Measurements from ENCODE around the gene FOXC2. TPM values are rescaled to one million over a fixed set of nuclear protein-coding genes. Genes with fewer than 3 reads are reported as not detected.

Gene FOXC2
- not detected in 2 replicates for total RNA-seq (2013; cell fraction: nucleolus; rRNA removed)
- total RNA-seq (2014; rRNA removed) (not detected in 2 replicates), total RNA-seq (2014; rRNA removed; fragmentation: Illumina TruSeq; extraction: Trizol) (not detected in 2 replicates), total RNA-seq (2021) (not detected in 2 replicates), polyA plus RNA-seq (2011; rRNA removed) (not detected in 2 replicates), polyA plus RNA-seq (2014; fragmentation: Illumina TruSeq; extraction: Trizol) (not detected in 2 replicates), polyA plus RNA-seq (2014; fragmentation: Nextera tagmentation; extraction: Ambion mirVana) (not detected), polyA plus RNA-seq (2014; rRNA removed) (0.03 TPM in 1 of 2 replicates, not detected in the other), polyA plus RNA-seq (2016; fragmentation: Nextera tagmentation; extraction: Ambion mirVana) (not detected), polyA minus RNA-seq (2011; rRNA and poly(A)+ RNA removed) (not detected in 2 replicates), Bru-seq, nascent RNA (not detected), BruChase-seq, experiment 1, labeled RNA remaining after a 6-hour chase (percentile 20 among the genes with signal in this experiment), BruChase-seq, experiment 2, labeled RNA remaining after a 2-hour chase (percentile 29 among the genes with signal in this experiment)
- polyA plus RNA-seq (2011; ENCODE audit: low read depth) = not detected
- polyA plus RNA-seq (2011; cell fraction: cytosol; rRNA removed) = 0.01 TPM in 1 of 2 replicates, not detected in the other
- polyA plus RNA-seq (2011; cell fraction: nucleus; rRNA removed) = not detected in 2 replicates
- polyA plus RNA-seq (2012) = 0.04 TPM in 1 of 2 replicates, not detected in the other
- polyA minus RNA-seq (2011; cell fraction: cytosol; rRNA and poly(A)+ RNA removed) = not detected in 2 replicates
- not detected in 2 replicates for polyA minus RNA-seq (2011; cell fraction: nucleus; rRNA and poly(A)+ RNA removed)
- long read RNA-seq, experiment 1 = 0 reads
- long read RNA-seq, experiment 2 = 0 reads

DNA sequence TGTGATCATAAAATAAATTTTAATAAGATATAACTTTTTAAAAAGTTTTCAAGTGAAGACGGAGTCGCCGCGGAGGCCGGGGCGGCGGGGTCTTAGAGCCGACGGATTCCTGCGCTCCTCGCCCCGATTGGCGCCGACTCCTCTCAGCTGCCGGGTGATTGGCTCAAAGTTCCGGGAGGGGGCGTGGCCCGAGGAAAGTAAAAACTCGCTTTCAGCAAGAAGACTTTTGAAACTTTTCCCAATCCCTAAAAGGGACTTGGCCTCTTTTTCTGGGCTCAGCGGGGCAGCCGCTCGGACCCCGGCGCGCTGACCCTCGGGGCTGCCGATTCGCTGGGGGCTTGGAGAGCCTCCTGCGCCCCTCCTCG is at the start of gene FOXC2:
TSS of gene FOXC2 (plus strand) at position 229 of the 365 bp plus-strand sequence. CDS start 507 bp downstream, outside the sequence.
- CTCF ChIA-PET = interaction anchor here (4.1 kb wide), 1 partner anchor 495 kb away, joined by 89 read pairs; no protein-coding TSS in a partner anchor

DNA sequence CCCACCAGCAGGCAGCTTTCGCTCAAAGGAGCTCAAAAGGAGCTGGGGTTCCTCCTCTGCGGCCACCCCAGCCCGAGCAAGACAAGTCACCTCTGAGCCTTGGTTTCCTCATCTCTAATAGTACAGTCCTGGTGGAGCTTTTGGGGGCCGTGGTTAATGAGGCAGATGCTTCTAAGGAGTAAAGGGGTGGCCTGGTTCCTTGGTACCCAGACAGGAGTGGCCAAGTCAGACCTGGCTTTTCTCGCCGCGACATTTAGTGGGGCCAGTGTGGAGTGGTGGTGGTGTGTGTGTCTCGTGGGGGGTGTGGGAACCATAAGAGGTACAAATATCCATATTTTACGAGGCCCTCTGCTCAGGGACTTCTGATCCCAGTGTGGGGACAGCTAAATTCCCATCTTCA is 49.6 kb upstream of the FOXC2 start:
- H3K36me3 ChIP-seq (ENCODE audit: control insufficient read depth in 2 of 2, insufficient read depth in 2 of 2, low read length in 1 of 2) = no peaks in the 10 kb centered on the region
- TF ChIP-seq ZNF24 (IDR thresholded peaks at IDR 0.05) = no peak
- TF ChIP-seq ASH2L (IDR thresholded peaks at IDR 0.05; ENCODE audit: borderline replicate concordance, low read depth) = no peak
- no peak for TF ChIP-seq IKZF1 (conservative IDR thresholded peaks at IDR 0.05)
- no peak for TF ChIP-seq CEBPB (IDR thresholded peaks at IDR 0.05; ENCODE audit: borderline replicate concordance in 1 of 2, low read depth in 2 of 2, low read length in 2 of 2)
- TF ChIP-seq RUNX3 (IDR thresholded peaks at IDR 0.05; ENCODE audit: low read length) = no peak
- no peak for TF ChIP-seq RCOR1 (conservative IDR thresholded peaks at IDR 0.05; ENCODE audit: low read depth, low read length)
- TF ChIP-seq ZSCAN29 (IDR thresholded peaks at IDR 0.05) = no peak
- no peak for TF ChIP-seq YBX1 (IDR thresholded peaks at IDR 0.05)
- in situ Hi-C loops (cut with MboI) (loop anchor here (5.0 to 10.0 kb wide), 2 partner anchors 445 to 472 kb away; no protein-coding TSS in a partner anchor), intact Hi-C loops (cut with micrococcal nuclease; ENCODE audit: unreplicated experiment) (loop anchor here (1.0 to 10.0 kb wide), 2 partner anchors 472 to 696 kb away; no protein-coding TSS in a partner anchor)
- ChIA-PET SMC1A (ENCODE audit: uncharacterized antibody, unreplicated experiment) (interaction anchor here (0.8 to 1.8 kb wide), 3 partner anchors 175 to 530 kb away, joined by 3 to 6 read pairs (median 3); no protein-coding TSS in a partner anchor), POLR2A (no interaction called here), RAD21 (ENCODE audit: unreplicated experiment) (interaction anchor here (0.6 to 1.7 kb wide), 5 partner anchors 441 to 1382 kb away, joined by 3 to 10 read pairs (median 3); no protein-coding TSS in a partner anchor), CTCF (interaction anchor here (0.6 to 5.7 kb wide), 16 partner anchors 11 to 698 kb away, joined by 3 to 37 read pairs (median 5); no protein-coding TSS in a partner anchor)
- no peak overlapping the region for H3K27ac ChIP-seq (ENCODE audit: control insufficient read depth, insufficient read depth)
- H3K9ac ChIP-seq (ENCODE audit: control insufficient read depth, insufficient read depth, low read length) = no peak overlapping the region
- FAIRE-seq = no peak
- ATAC-seq = no peak
- WGBS (ENCODE audit: insufficient coverage, insufficient replicate concordance, low lambda C conversion rate, missing lambda C conversion rate) = 46% methylated on average over 9 of the region's 9 CpGs
- no peaks in the 10 kb centered on the region for H4K20me1 ChIP-seq (ENCODE audit: control insufficient read depth, insufficient read depth)
- no TSS peak for BruUV-seq (replicated peaks)
- no peak for DNase-seq (ENCODE audit: low read depth, low spot score)
- H3K4me3 ChIP-seq = no peak overlapping the region
- no peaks in the 10 kb centered on the region for H3K79me2 ChIP-seq (ENCODE audit: control insufficient read depth, insufficient read depth, low read length)
- H3K9me3 ChIP-seq (replicated peaks; ENCODE audit: control insufficient read depth, insufficient read depth, low read length) = no peaks in the 10 kb centered on the region
- peaks cover 8 to 9% of the 10 kb centered on the region in 2 experiments for H3K27me3 ChIP-seq (replicated peaks in 1 of 2; ENCODE audit: control insufficient read depth in 2 of 2, insufficient read depth in 2 of 2, low read length in 1 of 2)
- no peaks in the 10 kb centered on the region for H3K4me1 ChIP-seq (ENCODE audit: control insufficient read depth, insufficient read depth, low read length)
- H3K4me2 ChIP-seq (ENCODE audit: control insufficient read depth, insufficient read depth) = no peak overlapping the region
- H2AFZ ChIP-seq (ENCODE audit: control insufficient read depth, low read depth, low read length) = no peak overlapping the region

More for the DNA sequence above, at the start of gene FOXC2:
- no peak for FAIRE-seq
- Histone ChIP-seq H3K79me2 (ENCODE audit: control insufficient read depth, insufficient read depth, low read length) (no peaks in the 10 kb centered on the region), H3K4me1 (ENCODE audit: control insufficient read depth, insufficient read depth, low read length) (no peaks in the 10 kb centered on the region), H2AFZ (ENCODE audit: control insufficient read depth, low read depth, low read length) (no peak within 1 kb of the TSS), H3K9ac (ENCODE audit: control insufficient read depth, insufficient read depth, low read length) (no peak within 1 kb of the TSS), H3K27ac (ENCODE audit: control insufficient read depth, insufficient read depth) (no peak within 1 kb of the TSS), H3K9me3 (replicated peaks; ENCODE audit: control insufficient read depth, insufficient read depth, low read length) (no peaks in the 10 kb centered on the region), H4K20me1 (ENCODE audit: control insufficient read depth, insufficient read depth) (no peaks in the 10 kb centered on the region), H3K27me3 (replicated peaks in 1 of 2; ENCODE audit: control insufficient read depth in 2 of 2, insufficient read depth in 2 of 2, low read length in 1 of 2) (peaks cover 5 to 15% of the 10 kb centered on the region in 2 experiments), H3K4me2 (ENCODE audit: control insufficient read depth, insufficient read depth) (no peak within 1 kb of the TSS), H3K4me3 (no peak within 1 kb of the TSS), H3K36me3 (ENCODE audit: control insufficient read depth in 2 of 2, insufficient read depth in 2 of 2, low read length in 1 of 2) (no peaks in the 10 kb centered on the region)
- no TSS peak for BruUV-seq (replicated peaks)
- WGBS (ENCODE audit: insufficient coverage, insufficient replicate concordance, low lambda C conversion rate, missing lambda C conversion rate) = 41% methylated on average over 30 of the region's 30 CpGs
- POLR2A ChIA-PET = no interaction called here
- intact Hi-C loops (cut with micrococcal nuclease; ENCODE audit: unreplicated experiment) (loop anchor here (10.0 kb wide), 1 partner anchor 198 kb away; no protein-coding TSS in a partner anchor), in situ Hi-C loops (cut with MboI) (loop anchor here (10.0 kb wide), 1 partner anchor 308 kb away; no protein-coding TSS in a partner anchor)
- TF ChIP-seq YY1 (IDR thresholded peaks at IDR 0.05; ENCODE audit: low read depth, low read length) (no peak), NFYB (IDR thresholded peaks at IDR 0.05; ENCODE audit: insufficient read depth, low read depth, low read length) (0 out of 2 replicates have a peak, but pooled peaks have one; percentile 39)
- no peak for ATAC-seq
- SMC1A ChIA-PET (ENCODE audit: uncharacterized antibody, unreplicated experiment) = no interaction called here
- DNase-seq (ENCODE audit: low read depth, low spot score) = no peak
- RAD21 ChIA-PET (ENCODE audit: unreplicated experiment) = no interaction called here
